Smooth muscle cell (in vitro differentiated cells): ENCODE measurements around the gene CDK14. TPM values are rescaled to one million over a fixed set of nuclear protein-coding genes. Genes with fewer than 3 reads are reported as not detected.

Experiments
- DNase-seq: peaks from one replicate; lab custom pipeline; 2025; ENCODE audit not compliant: unreplicated experiment; lab: John Stamatoyannopoulos, UW
- H2AFZ ChIP-seq: fragments of 200-600 bp; sonication (generic); 2 replicates; pipeline ENCODE4 v1.6.0; 2016; ENCODE audit warnings: antibody characterized with exemption, low read depth, mild to moderate bottlenecking
- H3F3A ChIP-seq: fragments of 200-600 bp; sonication (generic); 2 replicates; pipeline ENCODE4 v1.6.0; 2017; ENCODE audit warnings: antibody characterized with exemption, low read depth
- H3K27ac ChIP-seq: fragments of 200-600 bp; sonication (generic); 2 replicates; pipeline ENCODE4 v1.5.1; 2016; ENCODE audit warnings: low read depth, mild to moderate bottlenecking
- H3K27me3 ChIP-seq: fragments of 200-600 bp; sonication (generic); 2 replicates; pipeline ENCODE4 v1.6.1; 2016; ENCODE audit warnings: low read depth, mild to moderate bottlenecking
- H3K36me3 ChIP-seq: fragments of 200-600 bp; sonication (generic); 2 replicates; pipeline ENCODE4 v1.5.1; 2016; ENCODE audit warnings: low read depth
- H3K4me1 ChIP-seq: fragments of 200-600 bp; sonication (generic); 2 replicates; pipeline ENCODE4 v1.5.1; 2016; ENCODE audit warnings: low read depth
- H3K4me2 ChIP-seq: fragments of 200-600 bp; sonication (generic); 2 replicates; pipeline ENCODE4 v1.6.0; 2016; ENCODE audit warnings: mild to moderate bottlenecking
- H3K4me3 ChIP-seq: fragments of 200-600 bp; sonication (generic); 2 replicates; pipeline ENCODE4 v1.5.1; 2016; ENCODE audit warnings: mild to moderate bottlenecking
- H3K79me2 ChIP-seq: fragments of 200-600 bp; sonication (generic); 2 replicates; pipeline ENCODE4 v1.6.0; 2016; ENCODE audit warnings: low read depth, mild to moderate bottlenecking
- H3K9ac ChIP-seq: fragments of 200-600 bp; sonication (generic); 2 replicates; pipeline ENCODE4 v1.6.0; 2016; ENCODE audit warnings: low read depth
- H3K9me3 ChIP-seq: fragments of 200-600 bp; sonication (generic); replicated peaks from 2 replicates; pipeline ENCODE4 v1.5.1; 2016; ENCODE audit warnings: low read depth
- H4K20me1 ChIP-seq: fragments of 200-600 bp; sonication (generic); 2 replicates; pipeline ENCODE4 v1.6.0; 2016; ENCODE audit warnings: low read depth
- CTCF ChIP-seq: fragments of 200-600 bp; sonication (generic); IDR thresholded peaks from 2 replicates; pipeline ENCODE4 v1.5.1; 2017; ENCODE audit warnings: borderline replicate concordance, mild to moderate bottlenecking, antibody characterized with exemption; ENCODE audit not compliant: insufficient read depth, poor library complexity, severe bottlenecking
- WGBS: methylation state at CpG from one replicate; pipeline ENCODE4 v1.1.7; 2016; ENCODE audit warnings: low lambda C conversion rate; 5-methylcytosine and 5-hydroxymethylcytosine counted together
- polyA plus RNA-seq: library from polyadenylated mRNA; unstranded; fragments of >200 nt; fragmentation: Nextera tagmentation; extraction: Ambion mirVana; gene quantifications from 2 replicates; pipeline ENCODE4 v1.2.1, GENCODE V29; 2016
- total RNA-seq: library from RNA; depleted of rRNA; stranded (reverse); fragments of >200 nt; gene quantifications from 2 replicates; pipeline ENCODE4 v1.2.3, GENCODE V29; 2014

Gene CDK14
- total and polyA plus RNA-seq, 2 experiments from 2014 or later, result 4.1 to 5.3 TPM

GRCh38 chr7:90775383-90775965 is 179.4 kb downstream of the CDK14 start:
- H3K4me2 ChIP-seq, result no peak overlapping the region
- 89% methylated on average over 1 of the region's 1 CpG for WGBS
- peaks cover 5% of the 10 kb centered on the region for H3K4me1 ChIP-seq
- no peak overlapping the region for H3K27ac ChIP-seq
- H2AFZ ChIP-seq, result no peak overlapping the region
- H4K20me1 ChIP-seq, result no peaks in the 10 kb centered on the region
- no peaks in the 10 kb centered on the region for H3F3A ChIP-seq
- TF ChIP-seq CTCF, result no peak
- no peak for DNase-seq
- no peak overlapping the region for H3K9ac ChIP-seq
- no peaks in the 10 kb centered on the region for H3K27me3 ChIP-seq
- H3K36me3 ChIP-seq, result no peaks in the 10 kb centered on the region
- H3K9me3 ChIP-seq, result no peaks in the 10 kb centered on the region
- H3K79me2 ChIP-seq, result no peaks in the 10 kb centered on the region
- H3K4me3 ChIP-seq, result no peak overlapping the region

- Histone ChIP-seq H3K36me3 (no peaks in the 10 kb centered on the region), H3K4me3 (no peak overlapping the region), H3K4me2 (no peak overlapping the region), H3K9ac (no peak overlapping the region), H3F3A (no peaks in the 10 kb centered on the region), H3K9me3 (no peaks in the 10 kb centered on the region), H2AFZ (no peak overlapping the region), H4K20me1 (no peaks in the 10 kb centered on the region), H3K27ac (no peak overlapping the region), H3K79me2 (no peaks in the 10 kb centered on the region), H3K4me1 (peaks cover 5% of the 10 kb centered on the region), H3K27me3 (no peaks in the 10 kb centered on the region)
- DNase-seq, result no peak
- 72% methylated on average over 2 of the region's 2 CpGs for WGBS
- no peak for TF ChIP-seq CTCF
These were observed 180.9 kb downstream of the CDK14 start for GRCh38 chr7:90777041-90777440.

- H3K4me1 ChIP-seq, result peaks cover 5% of the 10 kb centered on the region
- DNase-seq, result no peak
- H3K79me2 ChIP-seq, result no peaks in the 10 kb centered on the region
- H3K9ac ChIP-seq, result no peak overlapping the region
- H3K27ac ChIP-seq, result no peak overlapping the region
- no peaks in the 10 kb centered on the region for H4K20me1 ChIP-seq
- WGBS, result 71% methylated on average over 4 of the region's 4 CpGs
- H3K9me3 ChIP-seq, result no peaks in the 10 kb centered on the region
- H3F3A ChIP-seq, result no peaks in the 10 kb centered on the region
- no peak overlapping the region for H3K4me2 ChIP-seq
- no peak overlapping the region for H2AFZ ChIP-seq
- no peaks in the 10 kb centered on the region for H3K36me3 ChIP-seq
- TF ChIP-seq CTCF, result no peak
- H3K27me3 ChIP-seq, result no peaks in the 10 kb centered on the region
- H3K4me3 ChIP-seq, result no peak overlapping the region
These were observed 181.3 kb downstream of the CDK14 start for GRCh38 chr7:90777465-90777864.

- peaks cover 5% of the 10 kb centered on the region for H3K4me1 ChIP-seq
- H3K9ac ChIP-seq, result no peak overlapping the region
- no peak overlapping the region for H2AFZ ChIP-seq
- H3K4me2 ChIP-seq, result no peak overlapping the region
- no peaks in the 10 kb centered on the region for H3K79me2 ChIP-seq
- no peaks in the 10 kb centered on the region for H3K27me3 ChIP-seq
- no peak for DNase-seq
- no peaks in the 10 kb centered on the region for H4K20me1 ChIP-seq
- H3K9me3 ChIP-seq, result no peaks in the 10 kb centered on the region
- TF ChIP-seq CTCF, result no peak
- H3K36me3 ChIP-seq, result no peaks in the 10 kb centered on the region
- H3K27ac ChIP-seq, result no peak overlapping the region
- no peaks in the 10 kb centered on the region for H3F3A ChIP-seq
- H3K4me3 ChIP-seq, result no peak overlapping the region
These were observed 181.8 kb downstream of the CDK14 start for GRCh38 chr7:90777886-90778285.
